ENCODE measurements around the gene PRKD3.

The PRKD3 gene

DNA sequence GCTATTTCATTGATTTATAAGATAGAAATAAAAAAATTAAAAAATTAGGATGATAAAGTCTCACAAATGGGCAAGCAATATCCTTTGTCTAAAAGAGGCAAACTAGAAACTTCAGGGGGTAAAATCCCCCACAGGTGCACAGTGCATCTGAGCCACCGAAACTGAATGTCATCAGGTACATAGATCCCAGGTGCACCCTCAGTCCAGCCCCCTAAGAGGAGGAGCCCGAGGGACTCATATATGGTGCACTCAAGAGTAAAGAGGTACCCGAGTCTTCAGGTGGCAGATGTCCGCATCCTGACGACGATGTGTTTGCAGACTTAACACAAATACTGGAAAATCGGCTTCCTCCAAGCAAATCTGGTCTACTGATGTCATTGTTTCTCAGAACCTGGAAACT, 31.1 kb upstream of the PRKD3 start:
- no peak overlapping the region for H3K4me3 ChIP-seq (ENCODE audit: low read depth, low read length)
- no peak for TF ChIP-seq CTCF (IDR thresholded peaks at IDR 0.05; ENCODE audit: borderline replicate concordance, insufficient read depth, low read depth, low read length)

DNA sequence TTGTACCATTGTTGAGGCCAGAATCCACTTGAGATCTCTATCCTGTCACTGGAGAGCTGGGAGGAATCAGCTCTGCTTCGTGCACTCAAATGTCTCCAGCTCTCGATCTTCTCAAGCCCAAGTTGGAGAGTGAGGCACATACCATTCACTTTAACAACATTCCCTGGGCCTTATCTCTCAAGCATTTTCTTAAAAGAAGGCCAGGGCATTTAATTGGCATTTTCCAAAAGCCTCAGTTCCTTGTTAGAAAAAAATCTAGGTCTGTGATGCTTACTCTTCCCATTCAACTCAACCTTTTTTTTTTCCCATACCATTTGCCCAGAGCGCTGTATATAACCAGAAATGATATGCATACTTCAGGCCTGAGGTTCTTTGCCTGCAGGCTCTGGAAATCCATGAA, 29.9 kb upstream of the PRKD3 start:
- H3K4me3 ChIP-seq (ENCODE audit: low read depth, low read length), result no peak overlapping the region
- no peak for TF ChIP-seq CTCF (IDR thresholded peaks at IDR 0.05; ENCODE audit: borderline replicate concordance, insufficient read depth, low read depth, low read length)

GRCh38 chr2:37350034-37350433, 25.4 kb upstream of the PRKD3 start:
- TF ChIP-seq CTCF (IDR thresholded peaks at IDR 0.05; ENCODE audit: borderline replicate concordance, insufficient read depth, low read depth, low read length), result no peak
- no peak overlapping the region for H3K4me3 ChIP-seq (ENCODE audit: low read depth, low read length)

DNA sequence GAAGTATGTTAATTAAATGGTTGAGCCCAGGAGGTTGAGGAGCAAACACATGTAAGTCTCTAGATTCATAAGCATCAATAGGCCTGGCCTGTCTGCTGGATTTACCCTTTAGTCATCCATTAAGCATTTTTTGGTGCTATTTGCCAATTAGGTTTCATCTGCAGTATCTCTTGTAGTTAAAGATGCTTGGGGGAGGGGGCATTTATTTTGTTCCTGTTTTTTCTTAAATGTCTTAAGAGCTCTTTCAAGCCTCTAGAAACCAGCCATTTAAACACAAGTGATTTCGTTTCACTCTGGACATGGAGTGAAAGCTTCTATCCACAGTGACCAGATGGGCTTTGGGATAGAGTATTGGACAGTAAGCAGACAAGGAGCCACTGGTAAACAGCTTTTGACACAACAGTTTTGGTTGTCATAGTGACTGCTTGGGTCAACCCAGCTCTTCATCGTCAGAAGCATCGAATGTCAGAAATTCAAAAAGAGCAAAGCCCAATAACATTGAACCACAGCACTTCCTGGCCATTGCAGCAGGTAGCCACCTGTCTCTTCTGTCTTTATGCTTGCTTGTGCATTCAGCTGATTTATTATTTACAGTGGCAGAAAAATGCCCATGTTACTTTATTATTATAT, 24.7 kb upstream of the PRKD3 start:
- H3K4me3 ChIP-seq (ENCODE audit: low read depth, low read length), result no peak overlapping the region
- TF ChIP-seq CTCF (IDR thresholded peaks at IDR 0.05; ENCODE audit: borderline replicate concordance, insufficient read depth, low read depth, low read length), result no peak

GRCh38 chr2:37348155-37348554, 23.5 kb upstream of the PRKD3 start:
- no peak overlapping the region for H3K4me3 ChIP-seq (ENCODE audit: low read depth, low read length)
- TF ChIP-seq CTCF (IDR thresholded peaks at IDR 0.05; ENCODE audit: borderline replicate concordance, insufficient read depth, low read depth, low read length), result no peak

GRCh38 chr2:37344453-37345361, 20.1 kb upstream of the PRKD3 start, which contains the start of gene QPCT:
TSS of gene QPCT (plus strand) at chr2:37344630. CDS start at chr2:37344732, 102 bp downstream.
- peak within 1 kb of the TSS; percentile 54 for H3K4me3 ChIP-seq (ENCODE audit: low read depth, low read length)
- no peak for TF ChIP-seq CTCF (IDR thresholded peaks at IDR 0.05; ENCODE audit: borderline replicate concordance, insufficient read depth, low read depth, low read length)
